Jurkat, Clone E6-1 (cell line): ENCODE measurements around the gene MORN4.

ENCODE experiments used
- DNase-seq: peaks from one replicate; pipeline ENCODE4 v3.0.0-alpha.2; 2011; ENCODE audit warnings: low read depth, low spot score
- H3K4me3 ChIP-seq: 2 replicates; pipeline ENCODE4 v1.5.1; 2011; ENCODE audit warnings: mild to moderate bottlenecking, low read length, control low read depth, moderate library complexity

The MORN4 gene

DNA sequence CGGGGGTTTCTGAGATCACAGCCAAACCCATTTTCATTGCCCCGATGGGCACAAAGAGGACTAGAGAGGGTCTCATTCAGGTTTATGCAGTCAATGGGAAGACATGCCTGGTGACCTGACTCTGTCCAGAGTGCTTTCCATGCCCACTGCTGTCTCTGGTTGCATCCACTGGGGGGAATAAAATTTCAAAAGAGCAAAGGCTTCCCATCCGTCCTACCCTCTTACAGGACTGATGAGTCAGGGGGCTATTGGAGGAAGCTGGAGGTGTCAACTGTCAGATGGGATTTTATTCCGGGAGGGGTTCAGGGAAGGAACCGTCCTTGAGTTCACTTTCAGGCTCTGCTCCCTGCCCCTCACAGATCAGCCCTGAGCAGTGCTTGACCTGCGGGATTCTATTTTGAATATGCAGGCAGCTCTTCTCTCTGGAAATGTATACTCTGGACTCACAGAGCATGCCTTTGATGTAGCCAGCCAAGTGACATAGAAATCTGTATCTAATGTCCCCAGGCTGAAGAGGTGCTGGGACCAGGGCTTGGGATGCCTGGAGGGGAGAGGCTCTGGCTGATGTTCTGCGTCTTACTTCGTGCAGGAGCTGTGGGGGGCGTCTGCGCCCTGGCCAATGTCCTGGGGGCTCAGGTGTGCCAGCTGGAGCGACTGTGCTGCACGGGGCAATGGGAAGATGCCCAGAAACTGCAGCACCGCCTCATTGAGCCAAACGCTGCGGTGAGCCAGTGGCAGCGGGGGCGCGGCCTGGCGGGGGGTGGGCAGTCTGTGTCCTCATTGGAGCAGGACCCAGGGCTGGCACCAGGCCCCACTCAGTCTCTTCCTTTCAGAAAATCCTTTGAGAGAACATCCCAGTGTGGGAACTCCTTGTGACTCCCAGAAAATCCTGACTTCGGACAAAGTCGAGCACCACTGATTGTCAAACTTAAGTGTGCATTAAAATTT is 31.8 kb downstream of the MORN4 start:
- H3K4me3 ChIP-seq = no peak overlapping the region
- DNase-seq = no peak

GRCh38 chr10:97600616-97601015 is 32.7 kb downstream of the MORN4 start:
- H3K4me3 ChIP-seq = no peak overlapping the region
- no peak for DNase-seq

GRCh38 chr10:97599272-97599619 is 34.1 kb downstream of the MORN4 start:
- no peak overlapping the region for H3K4me3 ChIP-seq
- no peak for DNase-seq

GRCh38 chr10:97598407-97599271 is 34.7 kb downstream of the MORN4 start:
- no peak overlapping the region for H3K4me3 ChIP-seq
- DNase-seq = no peak

DNA sequence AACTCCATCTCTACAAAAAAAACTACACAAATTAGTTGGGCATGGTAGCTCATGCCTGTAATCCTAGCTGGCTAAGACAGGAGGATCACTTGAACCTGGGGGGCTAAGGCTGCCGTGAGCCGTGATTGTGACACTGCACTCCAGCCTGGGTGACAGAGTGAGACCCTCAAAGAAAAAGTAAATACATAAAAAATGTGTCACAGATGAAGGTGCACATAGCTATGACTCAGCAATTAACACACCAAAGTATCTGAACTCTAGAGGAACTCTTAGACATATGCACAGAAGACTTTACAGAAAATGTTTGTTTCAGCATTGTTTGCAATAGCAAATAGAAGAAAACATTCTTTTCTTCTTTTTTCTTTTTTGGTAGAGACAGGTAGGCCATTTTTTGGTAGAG is 35.5 kb downstream of the MORN4 start:
- H3K4me3 ChIP-seq = no peak overlapping the region
- no peak for DNase-seq

DNA sequence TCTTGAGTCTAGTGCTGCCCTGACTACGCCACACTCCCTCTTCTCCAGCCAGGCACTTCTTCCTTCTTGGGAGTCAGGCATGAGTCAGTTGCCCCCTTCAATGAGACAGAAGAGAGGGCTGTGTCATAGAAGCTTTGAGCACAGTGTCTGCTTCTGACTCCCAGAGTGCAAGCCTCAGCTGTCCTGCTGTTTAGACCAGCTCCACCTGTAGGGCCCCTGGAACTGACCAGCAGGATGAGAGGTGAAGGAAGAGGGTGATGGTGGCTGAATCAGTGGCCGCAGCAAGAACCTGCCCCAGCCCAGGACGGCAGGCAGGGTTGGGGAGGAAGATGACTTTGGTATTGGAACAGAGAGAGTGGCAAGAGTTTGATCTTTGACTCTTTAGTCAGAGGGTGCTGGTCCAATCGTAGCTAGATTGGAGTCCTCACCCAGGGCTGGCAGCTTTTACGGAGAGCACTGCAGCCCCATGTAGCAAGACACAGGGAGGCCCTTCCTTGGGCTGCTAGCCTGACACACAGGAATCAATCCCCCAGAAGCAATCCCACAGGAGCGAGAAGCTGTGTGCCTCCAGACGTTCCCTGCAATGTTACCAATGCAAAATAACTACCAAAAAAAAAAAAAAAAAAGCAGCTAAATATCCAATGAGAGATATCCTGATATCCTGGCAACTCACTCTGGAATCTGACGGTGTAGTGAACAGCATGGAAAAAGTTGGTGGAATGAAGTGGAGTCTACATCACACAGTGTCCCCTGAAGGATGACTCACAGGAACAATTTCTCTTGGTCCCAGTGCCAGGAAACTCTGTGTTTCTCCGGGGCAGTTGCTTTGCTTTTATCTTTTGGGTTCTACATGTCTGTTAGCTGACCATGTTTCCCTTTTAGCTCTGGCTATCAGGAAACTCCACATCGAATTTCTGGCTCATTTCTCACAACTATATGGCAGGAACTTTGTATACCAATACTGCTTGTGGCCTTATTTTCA is 36.9 kb downstream of the MORN4 start:
- DNase-seq = no peak
- H3K4me3 ChIP-seq = no peak overlapping the region

DNA sequence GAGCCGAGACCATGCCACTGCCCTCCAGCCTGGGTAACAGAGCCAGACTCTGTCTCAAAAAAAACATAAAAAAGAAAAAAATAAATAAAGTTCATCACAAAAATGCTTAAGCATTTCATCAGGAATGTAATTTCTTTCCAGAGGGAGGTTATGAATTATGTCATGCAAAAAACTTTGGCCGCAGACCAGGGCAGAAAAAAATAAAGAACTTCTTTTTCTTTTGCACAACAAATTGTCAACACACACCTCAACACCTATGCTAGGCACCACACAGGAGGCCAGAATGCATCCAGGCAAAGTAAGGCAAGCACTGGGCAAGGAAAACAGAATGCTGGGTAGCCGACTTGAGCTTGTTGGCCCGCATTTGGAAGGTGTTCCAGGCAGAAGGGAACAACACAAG is 39.9 kb downstream of the MORN4 start:
- no peak overlapping the region for H3K4me3 ChIP-seq
- no peak for DNase-seq

GRCh38 chr10:97590748-97591495 is 42.4 kb downstream of the MORN4 start:
- DNase-seq = no peak
- no peak overlapping the region for H3K4me3 ChIP-seq

DNA sequence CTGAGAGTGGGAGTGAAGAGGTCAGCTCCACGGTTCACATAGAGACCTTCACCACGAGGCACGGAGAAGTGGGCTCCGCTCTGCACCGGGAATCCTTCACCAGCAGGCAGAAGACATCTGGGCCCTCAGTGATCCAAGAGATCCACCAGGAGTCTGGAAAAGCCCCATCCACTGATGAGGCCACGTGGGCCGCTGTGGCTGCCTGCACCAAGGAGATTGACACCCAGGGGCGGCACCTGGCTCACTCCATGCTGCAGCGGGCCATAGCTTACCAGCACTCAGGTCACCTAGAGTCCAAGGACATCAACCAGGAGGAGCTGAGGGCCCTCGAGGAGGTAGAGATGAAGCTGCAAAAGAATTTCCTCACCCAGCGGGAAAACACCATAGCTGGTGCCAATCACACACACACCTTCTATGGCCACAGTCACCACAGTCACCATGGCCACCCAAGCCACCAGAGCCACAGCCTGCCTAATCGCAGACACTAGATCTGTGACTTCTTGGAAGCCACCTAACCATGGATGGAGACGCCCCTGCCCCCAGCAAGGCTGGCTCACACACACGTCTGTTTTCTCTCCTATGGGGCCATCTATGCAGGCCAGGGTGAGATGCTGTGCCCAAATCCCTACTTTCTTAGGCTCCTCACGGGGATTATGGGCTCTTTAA is 43.1 kb downstream of the MORN4 start:
- no peak overlapping the region for H3K4me3 ChIP-seq
- no peak for DNase-seq

DNA sequence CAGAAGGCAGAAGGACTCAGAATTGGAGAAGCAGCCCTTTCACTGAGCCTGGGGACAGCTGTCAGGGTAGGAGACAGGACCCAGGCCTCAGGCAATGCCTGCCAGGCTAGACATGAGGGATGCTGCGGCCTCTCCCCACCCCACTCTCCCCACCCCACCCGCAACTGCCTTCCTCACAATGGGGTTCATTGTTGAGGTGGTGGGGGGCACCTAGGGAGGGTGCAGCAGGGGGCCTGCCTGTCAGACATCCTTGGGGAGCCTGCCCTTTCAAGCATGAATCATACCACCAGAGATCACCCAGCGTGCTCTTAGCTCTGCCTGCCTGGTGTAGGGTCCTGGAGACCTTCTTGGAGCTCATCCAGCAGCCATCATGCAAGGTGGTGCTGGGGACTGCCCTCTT is 43.8 kb downstream of the MORN4 start, which contains the start of gene C10orf62:
Gene C10orf62 (plus strand): TSS at position 243 of the 400 bp plus-strand sequence. CDS start 177 bp downstream, outside the sequence.
- no peak for DNase-seq
- H3K4me3 ChIP-seq = no peak within 1 kb of the TSS

- H3K4me3 ChIP-seq = no peak overlapping the region
- DNase-seq = no peak
Observed at GRCh38 chr10:97587183-97587582, 46.1 kb downstream of the MORN4 start.

DNA sequence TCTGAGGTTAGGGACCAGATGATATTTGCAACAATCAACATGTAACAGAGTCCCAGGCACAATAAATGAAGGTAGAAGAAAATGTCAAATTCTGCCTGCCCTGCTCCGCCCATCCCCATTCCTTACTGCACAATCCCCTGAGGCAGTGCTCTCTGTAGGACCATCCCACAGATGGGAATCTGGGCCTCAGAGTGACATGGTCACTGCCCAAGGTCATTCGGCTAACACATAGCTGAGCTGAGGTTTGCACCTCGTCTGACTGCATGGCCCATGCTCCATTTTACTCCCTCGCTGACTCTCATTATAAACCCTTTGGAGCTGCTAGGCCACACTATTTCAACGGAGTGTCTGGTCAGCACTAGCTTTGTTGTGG is 47.9 kb downstream of the MORN4 start:
- no peak overlapping the region for H3K4me3 ChIP-seq
- DNase-seq = no peak

- no peak overlapping the region for H3K4me3 ChIP-seq
- DNase-seq = no peak
Observed at GRCh38 chr10:97584798-97585438, 48.4 kb downstream of the MORN4 start.

DNA sequence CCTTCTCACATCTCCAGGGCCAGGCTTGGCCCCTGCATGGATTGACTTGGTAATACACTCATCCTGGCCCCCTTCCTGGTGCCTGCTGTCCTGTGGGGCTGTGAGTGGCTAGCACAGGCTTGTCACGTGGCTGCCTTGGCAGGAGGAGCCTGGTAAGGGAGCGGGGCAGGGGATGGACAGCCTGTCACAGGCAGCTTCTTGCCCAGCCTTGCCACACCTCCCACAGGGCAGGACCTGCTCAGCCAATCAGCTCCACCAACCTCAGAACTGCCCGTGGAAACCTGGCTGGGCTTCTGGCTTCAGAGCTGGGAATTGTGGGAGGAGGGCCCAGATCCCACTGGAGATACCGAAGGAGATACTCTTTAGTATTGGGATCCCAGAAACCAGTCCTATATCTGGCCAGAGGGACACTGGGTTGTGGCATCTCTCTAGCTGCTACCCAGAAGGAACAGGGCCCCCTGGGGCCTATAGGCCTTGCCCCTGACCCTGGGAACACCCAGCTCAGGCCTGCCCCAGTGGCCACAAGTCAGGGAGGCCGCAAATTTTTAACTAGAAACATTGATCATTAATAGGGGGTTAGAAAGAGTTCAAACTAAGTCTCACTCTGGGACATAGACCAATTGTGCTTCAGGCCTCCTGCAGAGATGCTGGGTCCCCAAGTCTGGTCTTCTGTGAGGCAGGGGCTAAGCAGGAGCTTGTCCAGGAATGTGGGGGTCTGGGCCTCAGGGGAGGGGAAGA is 49.1 kb downstream of the MORN4 start, which contains the start of gene HOGA1:
Gene HOGA1 (plus strand): TSS at position 330 of the 738 bp plus-strand sequence. CDS start 315 bp downstream, at position 645.
- no peak within 1 kb of the TSS for H3K4me3 ChIP-seq

GRCh38 chr10:97583476-97583875 is 49.8 kb downstream of the MORN4 start:
- no peak overlapping the region for H3K4me3 ChIP-seq
- DNase-seq = no peak

More for the DNA sequence above, 49.1 kb downstream of the MORN4 start, which contains the start of gene HOGA1:
- no peak for DNase-seq

DNA sequence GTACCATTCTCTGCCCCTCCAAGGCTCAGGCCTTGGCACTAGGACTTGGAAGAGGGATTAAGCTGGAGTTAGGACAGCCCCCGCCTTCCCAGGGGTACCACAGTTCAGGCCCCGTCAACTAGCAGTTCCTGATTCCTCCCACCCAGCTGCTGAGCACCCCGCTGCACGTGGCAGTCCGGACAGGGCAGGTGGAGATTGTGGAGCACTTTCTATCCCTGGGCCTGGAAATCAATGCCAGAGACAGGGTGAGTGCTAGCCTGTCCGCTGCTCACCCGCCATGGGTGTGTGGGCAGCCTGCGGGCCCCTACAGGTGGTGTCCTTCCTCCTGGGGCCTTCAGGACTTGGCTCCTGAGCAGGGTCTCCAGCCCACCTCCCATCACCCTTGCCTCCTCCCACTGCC is 51.1 kb downstream of the MORN4 start:
- DNase-seq = no peak
- no peak overlapping the region for H3K4me3 ChIP-seq
